Aorta (tissue), 5 donors: ENCODE measurements around the gene PSG7. TPM values are rescaled to one million over a fixed set of nuclear protein-coding genes. Genes with fewer than 3 reads are reported as not detected.
"Not testable (repeated sequence)": the region's sequence is repeated elsewhere in the genome, so short reads cannot be mapped to it uniquely, and the experiment has no call there.

Source experiments
- ATAC-seq: fragments of 200-7000 bp; cut with Tn5 transposase; one replicate; pipeline ENCODE4 v1.9.1; 2022; ENCODE audit warnings: moderate library complexity; ENCODE audit not compliant: low FRiP score
- DNase-seq, 2 donors: peaks; one replicate each; pipeline ENCODE4 v3.0.0-alpha.2; 2020
- H3K27ac ChIP-seq, 2 donors: one replicate each; pipeline ENCODE4 v1.5.1; 2013; ENCODE audit warnings: low read length in 2 of 2, mild to moderate bottlenecking in 2 of 2, moderate library complexity in 2 of 2, control low read depth in 1 of 2, inconsistent platforms in 1 of 2, low read depth in 1 of 2
- H3K27me3 ChIP-seq, 2 donors: one replicate each; pipeline ENCODE4 v1.6.1; 2013; ENCODE audit warnings: control low read depth in 1 of 2, low read length in 1 of 2, mild to moderate bottlenecking in 1 of 2, moderate library complexity in 1 of 2; ENCODE audit not compliant: insufficient read depth in 2 of 2, control insufficient read depth in 1 of 2
- H3K36me3 ChIP-seq, 2 donors: one replicate each; pipeline ENCODE4 v1.6.1; 2013; ENCODE audit warnings: control low read depth in 1 of 2, low read length in 1 of 2, mild to moderate bottlenecking in 1 of 2; ENCODE audit not compliant: insufficient read depth in 2 of 2, control insufficient read depth in 1 of 2
- H3K4me1 ChIP-seq, 2 donors: one replicate each; pipeline ENCODE4 v1.6.1; 2013; ENCODE audit warnings: low read length in 2 of 2, control low read depth in 1 of 2, mild to moderate bottlenecking in 1 of 2, moderate library complexity in 1 of 2; ENCODE audit not compliant: insufficient read depth in 2 of 2, control insufficient read depth in 1 of 2
- H3K4me3 ChIP-seq, 2 donors: one replicate each; pipeline ENCODE4 v1.5.1; 2013; ENCODE audit warnings: low read length in 2 of 2, control low read depth in 1 of 2, mild to moderate bottlenecking in 1 of 2
- H3K9me3 ChIP-seq: one replicate; pipeline ENCODE4 v1.6.1; 2013; ENCODE audit warnings: mild to moderate bottlenecking, low read length; ENCODE audit not compliant: control insufficient read depth
- WGBS, 2 donors: extraction: QIAGEN DNeasy Blood & Tissue Kit; methylation state at CpG; one replicate each; pipeline ENCODE4 v1.1.7; 2013; 5-methylcytosine and 5-hydroxymethylcytosine counted together
- intact Hi-C, 2 donors: fragments of 100-400 bp; cut with DNase I; formaldehyde crosslinking; loops; one replicate each; pipeline versions ENCODE4 v1.14.2 to v1.15.0; 2022
- polyA plus RNA-seq, 2 donors: library from polyadenylated mRNA; stranded (reverse); fragments of 200-250 nt; gene quantifications; one replicate each; pipeline ENCODE4 v1.2.3, GENCODE V29; 2013
- total RNA-seq, 2 donors: library from RNA; stranded (reverse); fragmentation: NEBNext Ultra II Directional; extraction: Animal tissue kit (Norgen Biotek cat#: 25700); gene quantifications; one replicate each; pipeline ENCODE4 v1.2.1, GENCODE V29; 2021
- donor health status: healthy with polysubstance abuse.
- donor health status: Bipolar disorder and iron deficiency.
- donor health status: DM: no; HTN: no; CAD: no.
- donor health status: DM: no; HTN: no; CAD: no.
- donor health status: DM: yes; HTN: yes; CAD: no.

The PSG7 gene
- total and polyA plus RNA-seq, 4 donors, result not detected

- H3K4me1 ChIP-seq, H3K9me3 ChIP-seq, H3K36me3 ChIP-seq, H3K27me3 ChIP-seq, ATAC-seq, H3K4me3 ChIP-seq, DNase-seq, H3K27ac ChIP-seq, intact Hi-C loops: not testable (repeated sequence)
- 64 to 68% methylated on average over 4 of the region's 4 CpGs for WGBS, 2 donors
Measured at GRCh38 chr19:42900561-42900960, 36.4 kb downstream of the PSG7 start.

GRCh38 chr19:42899674-42900073, 37.3 kb downstream of the PSG7 start:
- DNase-seq, H3K27me3 ChIP-seq, H3K4me1 ChIP-seq, H3K27ac ChIP-seq, H3K9me3 ChIP-seq, H3K4me3 ChIP-seq, intact Hi-C loops, H3K36me3 ChIP-seq, ATAC-seq: not testable (repeated sequence)
- 78 to 82% methylated on average over 12 of the region's 12 CpGs for WGBS, 2 donors

GRCh38 chr19:42899110-42899509, 37.9 kb downstream of the PSG7 start:
- H3K4me3 ChIP-seq, DNase-seq, H3K27ac ChIP-seq, intact Hi-C loops, H3K27me3 ChIP-seq, H3K9me3 ChIP-seq, H3K4me1 ChIP-seq, ATAC-seq, H3K36me3 ChIP-seq: not testable (repeated sequence)
- 73 to 83% methylated on average over 1 of the region's 1 CpG for WGBS, 2 donors

GRCh38 chr19:42898656-42899055, 38.4 kb downstream of the PSG7 start:
- H3K36me3 ChIP-seq, ATAC-seq, DNase-seq, intact Hi-C loops, H3K27ac ChIP-seq, H3K27me3 ChIP-seq, H3K4me1 ChIP-seq, H3K4me3 ChIP-seq, H3K9me3 ChIP-seq: not testable (repeated sequence)
- 59 to 68% methylated on average over 1 of the region's 1 CpG for WGBS, 2 donors

GRCh38 chr19:42897729-42898128, 39.3 kb downstream of the PSG7 start:
- H3K27me3 ChIP-seq, H3K4me1 ChIP-seq, H3K9me3 ChIP-seq, intact Hi-C loops, DNase-seq, H3K27ac ChIP-seq, H3K4me3 ChIP-seq, H3K36me3 ChIP-seq, ATAC-seq: not testable (repeated sequence)
- 13 to 45% methylated on average over 1 of the region's 1 CpG for whole genome bisulfite sequencing, 2 donors

- intact Hi-C loops, DNase-seq, H3K4me3 ChIP-seq, H3K4me1 ChIP-seq, H3K27me3 ChIP-seq, H3K27ac ChIP-seq, ATAC-seq, H3K36me3 ChIP-seq, H3K9me3 ChIP-seq: not testable (repeated sequence)
- 84 to 85% methylated on average over 7 of the region's 7 CpGs for WGBS, 2 donors
Measured at GRCh38 chr19:42890446-42890845, 46.6 kb downstream of the PSG7 start.

GRCh38 chr19:42887876-42888445, 49.0 kb downstream of the PSG7 start:
- H3K36me3 ChIP-seq, H3K27ac ChIP-seq, H3K4me3 ChIP-seq, DNase-seq, H3K4me1 ChIP-seq, ATAC-seq, intact Hi-C loops, H3K9me3 ChIP-seq, H3K27me3 ChIP-seq: not testable (repeated sequence)

GRCh38 chr19:42882730-42883129, 54.3 kb downstream of the PSG7 start:
- H3K9me3 ChIP-seq, H3K36me3 ChIP-seq, H3K27me3 ChIP-seq, H3K4me1 ChIP-seq, H3K4me3 ChIP-seq, H3K27ac ChIP-seq, intact Hi-C loops, ATAC-seq, DNase-seq: not testable (repeated sequence)
- WGBS, 2 donors, result 63 to 73% methylated on average over 2 of the region's 2 CpGs

- H3K27me3 ChIP-seq, ATAC-seq, H3K4me1 ChIP-seq, intact Hi-C loops, H3K27ac ChIP-seq, H3K4me3 ChIP-seq, H3K9me3 ChIP-seq, H3K36me3 ChIP-seq, DNase-seq: not testable (repeated sequence)
- 50 to 60% methylated on average over 5 of the region's 5 CpGs for WGBS, 2 donors
Measured at GRCh38 chr19:42882010-42882409, 55.0 kb downstream of the PSG7 start.
